CD8-positive, alpha-beta memory T cell (primary cell): ENCODE results near the gene IGFBP2. TPM values are rescaled to one million over a fixed set of nuclear protein-coding genes. Genes with fewer than 3 reads are reported as not detected.

ENCODE experiments used
- CTCF ChIA-PET: fragments of 350-600 bp; sonication (Branson Sonifier 250); formaldehyde crosslinking; loops from one replicate; lab custom pipeline; 2021; ENCODE audit warnings: antibody characterized with exemption; lab: Charles Lee
- POLR2A ChIA-PET: fragments of 350-600 bp; sonication (Branson Sonifier 250); formaldehyde crosslinking; loops from one replicate; lab custom pipeline; 2021; ENCODE audit warnings: antibody characterized with exemption; lab: Charles Lee
- DNase-seq, 5 donors: peaks; one replicate each; pipeline versions ENCODE4 v3.0.0 to v3.0.0-alpha.2; 2020 to 2022; ENCODE audit warnings: mixed read lengths in 1 of 5
- H3K27ac ChIP-seq: one replicate; pipeline ENCODE4 v1.7.0; 2013; ENCODE audit warnings: low read depth, mild to moderate bottlenecking, low read length, moderate library complexity
- H3K27me3 ChIP-seq: 2 replicates; pipeline ENCODE4 v1.7.0; 2013; ENCODE audit warnings: low read length, mild to moderate bottlenecking; ENCODE audit not compliant: insufficient read depth, poor library complexity, severe bottlenecking
- H3K36me3 ChIP-seq: 2 replicates; pipeline ENCODE4 v1.7.0; 2013; ENCODE audit warnings: mild to moderate bottlenecking, low read length, moderate library complexity; ENCODE audit not compliant: insufficient read depth
- H3K4me1 ChIP-seq: 2 replicates; pipeline ENCODE4 v1.7.0; 2013; ENCODE audit warnings: mild to moderate bottlenecking, low read length, moderate library complexity; ENCODE audit not compliant: insufficient read depth
- H3K4me3 ChIP-seq: 2 replicates; pipeline ENCODE4 v1.7.0; 2013; ENCODE audit warnings: mild to moderate bottlenecking, low read length
- H3K9me3 ChIP-seq: 2 replicates; pipeline ENCODE4 v1.7.0; 2013; ENCODE audit warnings: mild to moderate bottlenecking, low read length
- H3K27ac Mint-ChIP-seq, 8 donors: one replicate each; pipeline ENCODE4 v1.8.0; 2020 to 2021; ENCODE audit warnings: mixed read lengths in 8 of 8, mild to moderate bottlenecking in 6 of 8, inconsistent platforms in 3 of 8, moderate library complexity in 3 of 8
- H3K27me3 Mint-ChIP-seq, 2 donors: one replicate each; pipeline ENCODE4 v1.8.0; 2020 to 2021; ENCODE audit warnings: mixed read lengths in 2 of 2, mild to moderate bottlenecking in 1 of 2, moderate library complexity in 1 of 2
- H3K36me3 Mint-ChIP-seq, 3 donors: one replicate each; pipeline ENCODE4 v1.8.0; 2020 to 2021; ENCODE audit warnings: mixed read lengths in 3 of 3, inconsistent platforms in 1 of 3, mild to moderate bottlenecking in 1 of 3
- H3K4me1 Mint-ChIP-seq, 3 donors: one replicate each; pipeline ENCODE4 v1.8.0; 2020 to 2021; ENCODE audit warnings: mixed read lengths in 3 of 3, inconsistent platforms in 1 of 3, mild to moderate bottlenecking in 1 of 3
- H3K4me3 Mint-ChIP-seq, 7 donors: one replicate each; pipeline ENCODE4 v1.8.0; 2020 to 2021; ENCODE audit warnings: mixed read lengths in 7 of 7, mild to moderate bottlenecking in 6 of 7, moderate library complexity in 4 of 7, inconsistent platforms in 2 of 7
- H3K9me3 Mint-ChIP-seq, 5 donors: one replicate each; pipeline ENCODE4 v1.8.0; 2020 to 2022; ENCODE audit warnings: mixed read lengths in 5 of 5, mild to moderate bottlenecking in 3 of 5, moderate library complexity in 2 of 5, inconsistent platforms in 1 of 5
- polyA plus RNA-seq: library from polyadenylated mRNA; unstranded; fragments of 300-500 nt; fragmentation: Illumina TruSeq; gene quantifications from one replicate; pipeline ENCODE4 v1.2.3, GENCODE V29; 2021
- total RNA-seq, 2 experiments: library from RNA; stranded (reverse); gene quantifications; one replicate each; pipeline ENCODE4 v1.2.3, GENCODE V29; 2021

IGFBP2 gene
- total and polyA plus RNA-seq, 3 experiments from 2014 or later: 0.84 to 1.2 (median 1.1) TPM

GRCh38 chr2:216679658-216680024 lies 46.4 kb downstream of the IGFBP2 start:
- H3K4me1 ChIP-seq: peaks cover 3% of the 10 kb centered on the region
- Mint-ChIP-seq H3K4me1 (peaks cover 0 to 3% (median 0%) of the 10 kb centered on the region in 3 donors), H3K27me3 (peaks cover 25 to 56% of the 10 kb centered on the region in 2 donors), H3K9me3 (no peaks in the 10 kb centered on the region), H3K27ac (no peak overlapping the region), H3K4me3 (no peak overlapping the region), H3K36me3 (no peaks in the 10 kb centered on the region)
- ChIA-PET CTCF (no interaction called here), POLR2A (no interaction called here)
- H3K27me3 ChIP-seq: no peaks in the 10 kb centered on the region
- H3K36me3 ChIP-seq: no peaks in the 10 kb centered on the region
- H3K4me3 ChIP-seq: no peak overlapping the region
- DNase-seq: no peak
- no peaks in the 10 kb centered on the region for H3K9me3 ChIP-seq
- no peak overlapping the region for H3K27ac ChIP-seq

GRCh38 chr2:216680951-216681629 lies 47.9 kb downstream of the IGFBP2 start:
- no peaks in the 10 kb centered on the region for H3K9me3 Mint-ChIP-seq
- H3K36me3 ChIP-seq: no peaks in the 10 kb centered on the region
- H3K9me3 ChIP-seq: no peaks in the 10 kb centered on the region
- peaks cover 0 to 3% (median 0%) of the 10 kb centered on the region in 3 donors for H3K4me1 Mint-ChIP-seq
- H3K27ac ChIP-seq: no peak overlapping the region
- peaks cover 3% of the 10 kb centered on the region for H3K27me3 ChIP-seq
- no peaks in the 10 kb centered on the region for H3K36me3 Mint-ChIP-seq
- POLR2A ChIA-PET: no interaction called here
- H3K27me3 Mint-ChIP-seq: peaks cover 22 to 64% of the 10 kb centered on the region in 2 donors
- DNase-seq: no peak
- H3K4me1 ChIP-seq: peaks cover 3% of the 10 kb centered on the region
- no peak overlapping the region for H3K27ac Mint-ChIP-seq
- no peak overlapping the region for H3K4me3 ChIP-seq
- peak overlapping the region in 1 of 7 donors; percentile 24 for H3K4me3 Mint-ChIP-seq
- CTCF ChIA-PET: interaction anchor here (5.3 kb wide), 1 partner anchor 1032 kb away, joined by 24 read pairs; no protein-coding TSS in a partner anchor

DNA sequence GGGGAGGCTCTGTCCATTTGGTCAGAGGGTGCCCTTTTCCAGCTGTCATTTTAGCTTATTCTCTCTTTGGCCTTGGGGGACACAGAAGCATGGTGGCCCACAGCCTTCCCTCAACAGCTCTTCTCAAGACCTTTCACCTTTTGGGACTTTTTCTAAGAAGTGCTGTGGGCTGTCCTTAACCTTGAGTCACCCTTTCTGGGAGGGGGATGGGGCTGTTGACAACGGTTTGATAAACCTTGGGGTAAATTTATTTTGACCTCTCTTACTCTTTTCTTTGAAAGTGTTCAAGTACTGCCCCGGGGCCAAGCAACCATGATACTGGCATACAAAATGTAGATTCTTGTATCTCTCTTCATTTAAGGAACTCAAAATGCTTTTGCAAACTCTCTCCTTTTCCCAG lies 48.5 kb downstream of the IGFBP2 start:
- Mint-ChIP-seq H3K4me3 (no peak overlapping the region), H3K4me1 (peaks cover 0 to 3% (median 0%) of the 10 kb centered on the region in 3 donors), H3K9me3 (no peaks in the 10 kb centered on the region), H3K27ac (no peak overlapping the region), H3K27me3 (peaks cover 23 to 64% of the 10 kb centered on the region in 2 donors), H3K36me3 (no peaks in the 10 kb centered on the region)
- no peaks in the 10 kb centered on the region for H3K36me3 ChIP-seq
- H3K27ac ChIP-seq: no peak overlapping the region
- H3K9me3 ChIP-seq: no peaks in the 10 kb centered on the region
- POLR2A ChIA-PET: no interaction called here
- H3K4me3 ChIP-seq: no peak overlapping the region
- no peak for DNase-seq
- peaks cover 3% of the 10 kb centered on the region for H3K4me1 ChIP-seq
- H3K27me3 ChIP-seq: peaks cover 4% of the 10 kb centered on the region
- CTCF ChIA-PET: interaction anchor here (1.1 to 5.3 kb wide), 7 partner anchors 10 to 1037 kb away, joined by 3 to 24 read pairs (median 6); no protein-coding TSS in a partner anchor

DNA sequence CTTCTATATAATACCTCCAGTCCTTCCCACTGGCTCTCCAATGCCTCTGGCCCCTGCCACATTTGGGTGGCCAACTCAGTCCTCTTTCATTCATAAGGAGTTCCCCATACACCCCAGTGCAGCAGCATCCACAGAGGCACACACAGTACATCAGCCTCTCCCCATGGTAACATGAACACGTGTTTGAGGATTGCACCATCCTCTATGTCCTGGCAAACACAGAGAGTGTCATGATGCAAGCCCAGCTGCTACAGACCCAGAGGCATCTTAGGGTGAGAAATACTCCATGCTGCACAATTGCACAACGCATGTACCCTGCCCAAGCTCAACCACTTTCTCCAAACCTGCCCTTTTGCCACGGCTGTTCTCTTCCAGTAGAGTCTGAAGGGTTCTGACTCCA lies 50.6 kb downstream of the IGFBP2 start:
- Histone ChIP-seq H3K4me1 (peaks cover 3% of the 10 kb centered on the region), H3K27ac (no peak overlapping the region), H3K27me3 (peaks cover 4% of the 10 kb centered on the region), H3K9me3 (no peaks in the 10 kb centered on the region), H3K36me3 (no peaks in the 10 kb centered on the region), H3K4me3 (no peak overlapping the region)
- H3K36me3 Mint-ChIP-seq: no peaks in the 10 kb centered on the region
- H3K27ac Mint-ChIP-seq: no peak overlapping the region
- peaks cover 33 to 75% of the 10 kb centered on the region in 2 donors for H3K27me3 Mint-ChIP-seq
- DNase-seq: no peak
- no peak overlapping the region for H3K4me3 Mint-ChIP-seq
- ChIA-PET CTCF (interaction anchor here (3.1 to 5.3 kb wide), 2 partner anchors 10 to 1029 kb away, joined by 11 to 24 read pairs; no protein-coding TSS in a partner anchor), POLR2A (no interaction called here)
- peaks cover 0 to 3% (median 0%) of the 10 kb centered on the region in 3 donors for H3K4me1 Mint-ChIP-seq
- no peaks in the 10 kb centered on the region for H3K9me3 Mint-ChIP-seq

DNA sequence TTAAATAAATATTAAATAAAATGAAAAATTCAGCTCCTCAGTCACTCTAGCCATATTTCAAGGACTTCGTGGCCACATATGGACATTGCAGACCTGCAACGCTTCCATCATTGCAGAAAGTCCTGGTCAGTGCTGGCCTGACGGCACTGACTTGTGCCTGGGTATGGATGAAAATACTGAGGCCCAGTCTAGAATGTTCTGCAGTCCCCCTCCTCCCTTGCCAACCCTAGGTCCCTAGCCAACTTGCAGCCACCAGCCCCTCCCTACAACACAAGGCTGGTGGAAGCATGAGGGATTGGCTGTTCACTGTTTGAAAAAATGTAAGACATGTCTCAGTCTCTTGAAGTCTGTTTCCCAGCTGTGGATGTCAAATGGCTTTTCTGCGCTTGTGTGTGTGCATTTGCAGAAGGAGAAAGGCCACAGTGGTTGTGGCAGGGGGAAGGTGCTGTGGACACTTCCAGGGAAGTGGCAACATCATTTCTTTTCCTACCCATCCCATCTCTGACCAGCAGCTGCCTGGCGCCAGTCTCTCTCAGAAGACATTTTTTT lies 52.2 kb downstream of the IGFBP2 start:
- Histone ChIP-seq H3K27ac (no peak overlapping the region), H3K9me3 (no peaks in the 10 kb centered on the region), H3K4me1 (peaks cover 3% of the 10 kb centered on the region), H3K36me3 (no peaks in the 10 kb centered on the region), H3K27me3 (peaks cover 4% of the 10 kb centered on the region), H3K4me3 (no peak overlapping the region)
- CTCF ChIA-PET: interaction anchor here (1.4 to 5.3 kb wide), 2 partner anchors 33 to 1028 kb away, joined by 3 to 24 read pairs; no protein-coding TSS in a partner anchor
- Mint-ChIP-seq H3K36me3 (no peaks in the 10 kb centered on the region), H3K9me3 (no peaks in the 10 kb centered on the region), H3K27me3 (peaks cover 31 to 80% of the 10 kb centered on the region in 2 donors), H3K4me3 (peak overlapping the region in 1 of 7 donors; percentile 8), H3K4me1 (peaks cover 0 to 3% (median 0%) of the 10 kb centered on the region in 3 donors), H3K27ac (no peak overlapping the region)
- DNase-seq: no peak
- POLR2A ChIA-PET: no interaction called here

GRCh38 chr2:216687111-216687510 lies 53.9 kb downstream of the IGFBP2 start:
- POLR2A ChIA-PET: no interaction called here
- H3K27me3 Mint-ChIP-seq: peaks cover 30 to 75% of the 10 kb centered on the region in 2 donors
- no peak overlapping the region for H3K4me3 ChIP-seq
- H3K9me3 Mint-ChIP-seq: no peaks in the 10 kb centered on the region
- H3K27me3 ChIP-seq: peaks cover 7% of the 10 kb centered on the region
- DNase-seq: no peak
- H3K9me3 ChIP-seq: no peaks in the 10 kb centered on the region
- no peaks in the 10 kb centered on the region for H3K36me3 ChIP-seq
- CTCF ChIA-PET: interaction anchor here (0.9 kb wide), 1 partner anchor 1026 kb away, joined by 3 read pairs; no protein-coding TSS in a partner anchor
- no peaks in the 10 kb centered on the region for H3K36me3 Mint-ChIP-seq
- H3K4me1 Mint-ChIP-seq: peaks cover 6 to 13% (median 12%) of the 10 kb centered on the region in 3 donors
- no peak overlapping the region for H3K4me3 Mint-ChIP-seq
- no peak overlapping the region for H3K27ac Mint-ChIP-seq
- peaks cover 13% of the 10 kb centered on the region for H3K4me1 ChIP-seq
- H3K27ac ChIP-seq: no peak overlapping the region

DNA sequence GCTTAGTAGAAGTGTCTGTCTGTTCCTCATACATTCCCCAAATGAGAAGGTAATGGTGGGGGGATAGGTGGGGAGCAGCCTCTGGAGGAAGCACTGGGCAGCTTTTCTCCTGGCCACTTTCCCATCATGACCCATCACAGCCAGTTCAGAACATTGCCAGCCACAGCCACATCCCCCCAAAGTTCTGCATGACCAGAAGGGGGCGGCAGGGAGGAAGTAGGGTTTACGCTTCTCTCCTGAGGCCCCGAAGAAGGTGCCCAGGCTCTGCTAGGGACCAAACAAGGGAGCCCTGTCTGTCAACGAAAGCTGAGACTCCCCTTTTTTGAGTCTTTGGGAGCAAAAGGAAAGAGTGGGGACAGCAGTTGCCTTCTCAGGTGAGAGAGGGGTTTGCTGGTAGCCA lies 54.4 kb downstream of the IGFBP2 start:
- ChIA-PET CTCF (interaction anchor here (0.9 kb wide), 1 partner anchor 1025 kb away, joined by 3 read pairs; no protein-coding TSS in a partner anchor), POLR2A (no interaction called here)
- no peak overlapping the region for H3K27ac Mint-ChIP-seq
- H3K4me3 Mint-ChIP-seq: no peak overlapping the region
- Histone ChIP-seq H3K36me3 (no peaks in the 10 kb centered on the region), H3K27me3 (peaks cover 7% of the 10 kb centered on the region), H3K4me3 (no peak overlapping the region), H3K4me1 (peaks cover 15% of the 10 kb centered on the region), H3K27ac (no peak overlapping the region), H3K9me3 (no peaks in the 10 kb centered on the region)
- H3K9me3 Mint-ChIP-seq: no peaks in the 10 kb centered on the region
- peaks cover 35 to 77% of the 10 kb centered on the region in 2 donors for H3K27me3 Mint-ChIP-seq
- H3K4me1 Mint-ChIP-seq: peaks cover 9 to 18% (median 17%) of the 10 kb centered on the region in 3 donors
- DNase-seq: no peak
- no peaks in the 10 kb centered on the region for H3K36me3 Mint-ChIP-seq
